ENCODE results near the gene DUSP1. TPM values are rescaled to one million over a fixed set of nuclear protein-coding genes. Genes with fewer than 3 reads are reported as not detected.

The DUSP1 gene
- total RNA-seq, 1 experiment from 2014 or later = 38.1 TPM

DNA sequence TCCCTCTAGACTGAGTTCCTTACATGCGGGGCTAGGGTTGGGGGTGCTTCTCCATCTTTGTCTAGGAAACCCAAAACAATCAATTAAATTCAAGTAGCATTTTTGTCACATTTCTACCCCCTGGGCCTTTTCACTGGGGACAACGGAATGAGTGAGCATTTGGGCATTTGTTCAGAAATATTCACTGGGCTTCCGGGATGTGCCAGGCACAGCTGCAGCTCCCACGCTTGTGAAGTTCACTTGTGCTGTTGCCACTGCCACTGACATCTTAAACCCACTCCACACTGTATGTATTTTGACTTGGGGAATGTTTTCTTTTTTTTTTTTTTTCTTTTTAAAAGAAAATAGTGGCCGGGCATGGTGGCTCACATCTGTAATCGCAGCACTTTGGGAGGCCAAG lies 31.6 kb downstream of the DUSP1 start:
- CTCF ChIA-PET = no interaction called here
- no peaks in the 10 kb centered on the region for H3K36me3 Mint-ChIP-seq (ENCODE audit: insufficient read depth, unreplicated experiment)
- BruUV-seq (replicated peaks) = no TSS peak

DNA sequence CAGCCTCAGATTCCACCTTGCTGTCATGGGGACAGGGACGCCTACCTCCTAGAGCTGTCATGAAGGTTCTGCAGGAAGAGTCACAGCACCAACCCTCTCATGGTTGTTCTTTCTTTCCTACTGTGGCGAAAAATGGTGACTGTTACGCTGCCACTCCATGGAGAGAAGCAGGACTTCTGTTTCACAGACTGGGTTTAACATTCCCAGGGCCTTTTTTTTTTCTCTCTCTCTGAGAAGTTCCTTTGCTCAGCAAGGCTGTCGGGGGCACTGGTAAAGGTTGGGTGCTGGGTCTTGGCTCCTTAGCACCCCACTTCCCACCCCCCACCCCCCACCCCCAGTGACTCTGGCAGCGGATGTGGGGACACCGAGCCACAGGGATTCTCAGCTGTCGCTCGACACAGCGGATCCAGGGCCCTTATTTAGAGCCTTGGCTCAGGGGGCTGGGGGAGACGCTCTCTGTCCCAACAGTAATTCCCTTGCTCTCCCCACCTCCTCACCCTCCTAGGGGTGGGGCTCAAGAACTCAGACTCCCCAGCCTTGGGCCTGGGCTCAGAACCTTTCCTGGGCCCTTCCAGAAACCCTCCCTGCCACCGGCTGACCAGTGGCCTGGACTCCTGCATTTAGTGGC lies 34.4 kb downstream of the DUSP1 start:
- TF ChIP-seq, protein P1, sequence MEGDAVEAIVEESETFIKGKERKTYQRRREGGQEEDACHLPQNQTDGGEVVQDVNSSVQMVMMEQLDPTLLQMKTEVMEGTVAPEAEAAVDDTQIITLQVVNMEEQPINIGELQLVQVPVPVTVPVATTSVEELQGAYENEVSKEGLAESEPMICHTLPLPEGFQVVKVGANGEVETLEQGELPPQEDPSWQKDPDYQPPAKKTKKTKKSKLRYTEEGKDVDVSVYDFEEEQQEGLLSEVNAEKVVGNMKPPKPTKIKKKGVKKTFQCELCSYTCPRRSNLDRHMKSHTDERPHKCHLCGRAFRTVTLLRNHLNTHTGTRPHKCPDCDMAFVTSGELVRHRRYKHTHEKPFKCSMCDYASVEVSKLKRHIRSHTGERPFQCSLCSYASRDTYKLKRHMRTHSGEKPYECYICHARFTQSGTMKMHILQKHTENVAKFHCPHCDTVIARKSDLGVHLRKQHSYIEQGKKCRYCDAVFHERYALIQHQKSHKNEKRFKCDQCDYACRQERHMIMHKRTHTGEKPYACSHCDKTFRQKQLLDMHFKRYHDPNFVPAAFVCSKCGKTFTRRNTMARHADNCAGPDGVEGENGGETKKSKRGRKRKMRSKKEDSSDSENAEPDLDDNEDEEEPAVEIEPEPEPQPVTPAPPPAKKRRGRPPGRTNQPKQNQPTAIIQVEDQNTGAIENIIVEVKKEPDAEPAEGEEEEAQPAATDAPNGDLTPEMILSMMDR (IDR thresholded peaks at IDR 0.05; ENCODE audit: unreplicated experiment) = no peak
- Mint-ChIP-seq H3K4me1 (ENCODE audit: low read depth, unreplicated experiment) (peaks cover 42% of the 10 kb centered on the region), H3K27me3 (ENCODE audit: unreplicated experiment) (no peaks in the 10 kb centered on the region), H3K9me3 (ENCODE audit: low read depth, unreplicated experiment) (no peaks in the 10 kb centered on the region), H3K4me3 (ENCODE audit: low read depth, unreplicated experiment) (no peak overlapping the region), H3K36me3 (ENCODE audit: insufficient read depth, unreplicated experiment) (peaks cover 12% of the 10 kb centered on the region), H3K27ac (ENCODE audit: unreplicated experiment) (no peak overlapping the region)
- no peak for DNase-seq
- CTCF ChIA-PET = no interaction called here
- intact Hi-C loops (cut with micrococcal nuclease; ENCODE audit: unreplicated experiment) = no loop called here
- BruUV-seq (replicated peaks) = no TSS peak

More for the DNA sequence above, 31.6 kb downstream of the DUSP1 start:
- peaks cover 35% of the 10 kb centered on the region for H3K4me1 Mint-ChIP-seq (ENCODE audit: low read depth, unreplicated experiment)
- intact Hi-C loops (cut with micrococcal nuclease; ENCODE audit: unreplicated experiment) = no loop called here
- no peak overlapping the region for H3K4me3 Mint-ChIP-seq (ENCODE audit: low read depth, unreplicated experiment)
- no peaks in the 10 kb centered on the region for H3K9me3 Mint-ChIP-seq (ENCODE audit: low read depth, unreplicated experiment)
- TF ChIP-seq, protein P1 (IDR thresholded peaks at IDR 0.05; ENCODE audit: unreplicated experiment) = no peak
- no peak overlapping the region for H3K27ac Mint-ChIP-seq (ENCODE audit: unreplicated experiment)
- no peaks in the 10 kb centered on the region for H3K27me3 Mint-ChIP-seq (ENCODE audit: unreplicated experiment)
- no peak for DNase-seq

DNA sequence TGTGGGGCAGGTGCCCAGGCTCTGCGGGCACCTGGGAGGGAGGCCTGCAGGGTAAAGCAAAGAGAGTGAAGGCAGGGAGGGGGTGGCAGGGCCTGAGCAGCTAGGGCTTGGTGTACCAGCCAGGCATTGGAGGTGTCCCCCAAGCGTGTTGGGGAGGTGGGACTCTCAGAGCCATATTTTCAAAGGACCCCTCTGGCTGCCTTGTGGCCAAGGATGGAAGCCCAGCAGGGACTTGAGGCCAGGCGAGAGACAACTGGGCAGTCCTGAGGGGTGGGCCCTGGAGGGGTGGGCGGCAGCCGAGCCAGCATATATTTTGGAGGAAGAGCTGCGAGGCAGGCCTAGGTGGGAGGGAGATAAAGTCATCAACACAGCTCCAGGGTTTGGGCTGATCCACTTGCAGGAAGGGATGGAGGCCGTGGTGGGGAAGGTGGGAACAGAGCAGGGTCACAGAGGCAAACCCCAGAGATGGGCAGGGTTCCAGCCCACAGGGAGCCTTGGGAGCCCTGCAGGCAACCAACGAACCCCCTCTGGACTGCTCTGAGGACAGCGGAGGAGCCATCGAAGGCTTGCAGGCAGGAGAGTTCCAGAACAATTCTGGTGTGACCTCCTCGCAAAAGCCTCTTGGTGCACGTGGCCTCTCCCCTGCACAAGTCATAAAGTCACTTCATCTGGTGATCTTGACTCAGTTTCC lies 35.7 kb downstream of the DUSP1 start:
- Mint-ChIP-seq H3K9me3 (ENCODE audit: low read depth, unreplicated experiment) (no peaks in the 10 kb centered on the region), H3K4me3 (ENCODE audit: low read depth, unreplicated experiment) (no peak overlapping the region), H3K27me3 (ENCODE audit: unreplicated experiment) (no peaks in the 10 kb centered on the region), H3K4me1 (ENCODE audit: low read depth, unreplicated experiment) (peaks cover 38% of the 10 kb centered on the region), H3K27ac (ENCODE audit: unreplicated experiment) (no peak overlapping the region), H3K36me3 (ENCODE audit: insufficient read depth, unreplicated experiment) (peaks cover 18% of the 10 kb centered on the region)
- no TSS peak for BruUV-seq (replicated peaks)
- DNase-seq = no peak
- CTCF ChIA-PET = no interaction called here
- intact Hi-C loops (cut with micrococcal nuclease; ENCODE audit: unreplicated experiment) = no loop called here
- TF ChIP-seq, protein P1 (IDR thresholded peaks at IDR 0.05; ENCODE audit: unreplicated experiment) = no peak

DNA sequence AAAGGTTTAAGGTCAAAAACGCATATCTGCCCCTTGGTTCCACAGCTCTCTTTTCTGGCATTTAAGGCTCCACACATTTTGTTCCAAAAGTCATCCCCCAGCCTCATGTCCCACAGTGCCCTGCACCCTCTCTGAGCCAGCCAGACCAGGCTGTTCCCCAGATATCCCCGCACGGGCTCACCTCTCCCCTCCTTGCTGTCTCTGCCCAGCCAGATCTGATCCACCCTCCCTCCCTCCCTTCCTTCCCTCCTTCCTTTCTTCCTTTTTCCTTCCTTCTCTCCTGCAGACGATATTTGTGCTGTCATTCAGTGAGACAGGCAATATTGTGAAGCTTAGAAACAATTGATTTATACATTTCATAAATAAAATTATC lies 37.0 kb downstream of the DUSP1 start:
- DNase-seq = no peak
- H3K9me3 Mint-ChIP-seq (ENCODE audit: low read depth, unreplicated experiment) = no peaks in the 10 kb centered on the region
- H3K4me1 Mint-ChIP-seq (ENCODE audit: low read depth, unreplicated experiment) = peaks cover 38% of the 10 kb centered on the region
- H3K27me3 Mint-ChIP-seq (ENCODE audit: unreplicated experiment) = no peaks in the 10 kb centered on the region
- peak overlapping the region; percentile 78 for H3K27ac Mint-ChIP-seq (ENCODE audit: unreplicated experiment)
- intact Hi-C loops (cut with micrococcal nuclease; ENCODE audit: unreplicated experiment) = loop anchor here (5.0 kb wide), 1 partner anchor 168 kb away; no protein-coding TSS in a partner anchor
- H3K36me3 Mint-ChIP-seq (ENCODE audit: insufficient read depth, unreplicated experiment) = peaks cover 18% of the 10 kb centered on the region
- CTCF ChIA-PET = interaction anchor here (1.1 to 2.2 kb wide), 8 partner anchors 10 to 199 kb away, joined by 4 to 6 read pairs (median 4); partner anchors contain the start of gene DUSP1
- peak overlapping the region; percentile 1 for H3K4me3 Mint-ChIP-seq (ENCODE audit: low read depth, unreplicated experiment)
- BruUV-seq (replicated peaks) = no TSS peak
- TF ChIP-seq, protein P1 (IDR thresholded peaks at IDR 0.05; ENCODE audit: unreplicated experiment) = no peak

Data from Calu3 (cell line).